ENCODE results near the gene APOBR. TPM values are rescaled to one million over a fixed set of nuclear protein-coding genes. Genes with fewer than 3 reads are reported as not detected.
"Not testable (repeated sequence)": the region's sequence is repeated elsewhere in the genome, so short reads cannot be mapped to it uniquely, and the experiment has no call there.

The APOBR gene
- total RNA-seq, 1 experiment from 2014 or later: 0.09 TPM

DNA sequence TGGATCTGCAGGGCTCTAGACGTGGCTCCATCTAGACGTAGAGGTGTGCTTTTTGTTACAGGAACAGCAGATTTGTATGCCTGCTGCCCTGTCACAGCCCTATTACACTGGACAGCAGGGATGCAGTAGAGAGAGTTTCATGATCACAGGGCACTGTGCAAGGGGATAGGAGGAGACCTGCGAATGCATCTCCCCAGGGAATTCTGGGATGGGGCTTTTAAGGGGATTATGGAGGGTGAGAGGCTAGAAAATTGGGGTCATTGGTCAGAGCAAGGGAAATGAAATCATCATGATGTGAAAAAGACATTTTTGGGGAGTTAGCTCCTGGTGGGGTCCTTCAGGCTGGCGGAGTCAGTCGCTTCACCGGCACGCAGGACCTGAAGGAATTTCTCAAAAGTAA, 48.2 kb downstream of the APOBR start:
- Mint-ChIP-seq H3K27ac (ENCODE audit: low read depth, unreplicated experiment) (no peak overlapping the region), H3K4me3 (ENCODE audit: unreplicated experiment) (no peak overlapping the region), H3K4me1 (ENCODE audit: insufficient read depth, unreplicated experiment) (peaks cover 13% of the 10 kb centered on the region), H3K27me3 (ENCODE audit: insufficient read depth, unreplicated experiment) (no peaks in the 10 kb centered on the region), H3K9me3 (ENCODE audit: unreplicated experiment) (no peaks in the 10 kb centered on the region), H3K36me3 (ENCODE audit: insufficient read depth, unreplicated experiment) (peaks cover 7% of the 10 kb centered on the region)
- BruUV-seq (replicated peaks): no TSS peak
- no peak for DNase-seq (ENCODE audit: unreplicated experiment)
- intact Hi-C loops (cut with micrococcal nuclease): no loop called here
- POLR2A ChIA-PET: no interaction called here
- CTCF ChIA-PET: interaction anchor here (1.5 kb wide), 1 partner anchor 11 kb away, joined by 3 read pairs; the partner anchor contains the start of gene SGF29
- TF ChIP-seq, protein P1, sequence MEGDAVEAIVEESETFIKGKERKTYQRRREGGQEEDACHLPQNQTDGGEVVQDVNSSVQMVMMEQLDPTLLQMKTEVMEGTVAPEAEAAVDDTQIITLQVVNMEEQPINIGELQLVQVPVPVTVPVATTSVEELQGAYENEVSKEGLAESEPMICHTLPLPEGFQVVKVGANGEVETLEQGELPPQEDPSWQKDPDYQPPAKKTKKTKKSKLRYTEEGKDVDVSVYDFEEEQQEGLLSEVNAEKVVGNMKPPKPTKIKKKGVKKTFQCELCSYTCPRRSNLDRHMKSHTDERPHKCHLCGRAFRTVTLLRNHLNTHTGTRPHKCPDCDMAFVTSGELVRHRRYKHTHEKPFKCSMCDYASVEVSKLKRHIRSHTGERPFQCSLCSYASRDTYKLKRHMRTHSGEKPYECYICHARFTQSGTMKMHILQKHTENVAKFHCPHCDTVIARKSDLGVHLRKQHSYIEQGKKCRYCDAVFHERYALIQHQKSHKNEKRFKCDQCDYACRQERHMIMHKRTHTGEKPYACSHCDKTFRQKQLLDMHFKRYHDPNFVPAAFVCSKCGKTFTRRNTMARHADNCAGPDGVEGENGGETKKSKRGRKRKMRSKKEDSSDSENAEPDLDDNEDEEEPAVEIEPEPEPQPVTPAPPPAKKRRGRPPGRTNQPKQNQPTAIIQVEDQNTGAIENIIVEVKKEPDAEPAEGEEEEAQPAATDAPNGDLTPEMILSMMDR (IDR thresholded peaks at IDR 0.05; ENCODE audit: unreplicated experiment): no peak

GRCh38 chr16:28543072-28543471, 48.6 kb downstream of the APOBR start:
- POLR2A ChIA-PET: no interaction called here
- intact Hi-C loops (cut with micrococcal nuclease): no loop called here
- no peaks in the 10 kb centered on the region for H3K9me3 Mint-ChIP-seq (ENCODE audit: unreplicated experiment)
- no peak overlapping the region for H3K4me3 Mint-ChIP-seq (ENCODE audit: unreplicated experiment)
- no TSS peak for BruUV-seq (replicated peaks)
- H3K4me1 Mint-ChIP-seq (ENCODE audit: insufficient read depth, unreplicated experiment): peaks cover 9% of the 10 kb centered on the region
- H3K36me3 Mint-ChIP-seq (ENCODE audit: insufficient read depth, unreplicated experiment): peaks cover 3% of the 10 kb centered on the region
- TF ChIP-seq, protein P1 (IDR thresholded peaks at IDR 0.05; ENCODE audit: unreplicated experiment): no peak
- DNase-seq (ENCODE audit: unreplicated experiment): no peak
- CTCF ChIA-PET: interaction anchor here (1.5 kb wide), 1 partner anchor 11 kb away, joined by 3 read pairs; the partner anchor contains the start of gene SGF29
- no peaks in the 10 kb centered on the region for H3K27me3 Mint-ChIP-seq (ENCODE audit: insufficient read depth, unreplicated experiment)
- H3K27ac Mint-ChIP-seq (ENCODE audit: low read depth, unreplicated experiment): no peak overlapping the region

DNA sequence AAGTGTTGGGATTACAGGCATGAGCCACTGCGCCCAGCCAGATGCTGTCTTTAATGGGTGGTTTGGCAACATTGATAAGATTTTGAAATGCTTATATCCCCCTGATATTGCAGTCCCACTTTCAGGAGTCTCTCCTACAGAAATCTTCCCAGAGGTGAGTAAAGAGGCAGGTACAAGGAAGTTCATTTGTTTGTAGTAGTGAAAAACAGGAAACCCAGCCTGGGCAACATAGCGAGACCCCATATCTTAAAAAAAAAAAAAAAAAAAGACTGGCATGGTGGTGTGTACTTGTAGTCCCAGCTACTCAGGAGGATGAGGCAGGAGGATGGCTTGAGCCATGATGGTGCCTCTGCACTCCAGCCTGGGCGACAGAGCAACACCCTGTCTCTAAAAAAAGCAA, 50.6 kb downstream of the APOBR start:
- no peaks in the 10 kb centered on the region for H3K36me3 Mint-ChIP-seq (ENCODE audit: insufficient read depth, unreplicated experiment)
- H3K4me3 Mint-ChIP-seq (ENCODE audit: unreplicated experiment): no peak overlapping the region
- BruUV-seq (replicated peaks): no TSS peak
- POLR2A ChIA-PET: interaction anchor here (0.6 kb wide), 1 partner anchor 55 kb away, joined by 3 read pairs; no protein-coding TSS in a partner anchor
- TF ChIP-seq, protein P1 (IDR thresholded peaks at IDR 0.05; ENCODE audit: unreplicated experiment): no peak
- no peak overlapping the region for H3K27ac Mint-ChIP-seq (ENCODE audit: low read depth, unreplicated experiment)
- CTCF ChIA-PET: interaction anchor here (0.6 to 0.9 kb wide), 2 partner anchors 10 to 400 kb away, joined by 3 to 4 read pairs; no protein-coding TSS in a partner anchor
- no peaks in the 10 kb centered on the region for H3K27me3 Mint-ChIP-seq (ENCODE audit: insufficient read depth, unreplicated experiment)
- intact Hi-C loops (cut with micrococcal nuclease): loop anchor here (5.0 kb wide), 2 partner anchors 72 to 332 kb away; partner anchors contain the start of gene ATP2A1
- no peaks in the 10 kb centered on the region for H3K9me3 Mint-ChIP-seq (ENCODE audit: unreplicated experiment)
- H3K4me1 Mint-ChIP-seq (ENCODE audit: insufficient read depth, unreplicated experiment): peaks cover 4% of the 10 kb centered on the region
- no peak for DNase-seq (ENCODE audit: unreplicated experiment)

DNA sequence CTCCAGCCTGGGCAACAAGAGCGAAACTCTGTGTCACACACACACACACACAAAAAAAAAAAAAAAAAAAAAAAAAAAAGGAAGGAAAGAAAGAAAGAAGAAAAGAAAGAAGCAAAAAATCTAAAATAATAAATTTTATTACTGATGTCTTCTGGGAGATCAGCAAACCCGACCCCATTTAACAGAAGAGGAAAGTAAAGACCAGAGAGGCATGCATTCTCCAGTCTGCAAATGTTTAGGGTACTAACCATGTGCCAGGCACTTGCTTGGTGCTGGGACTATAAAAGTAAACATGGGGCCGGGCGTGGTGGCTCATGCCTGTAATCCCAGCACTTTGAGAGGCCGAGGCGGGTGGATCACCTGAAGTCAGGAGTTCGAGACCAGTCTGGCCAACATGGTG, 51.5 kb downstream of the APOBR start:
- DNase-seq (ENCODE audit: unreplicated experiment); H3K27ac Mint-ChIP-seq (ENCODE audit: low read depth, unreplicated experiment); H3K4me3 Mint-ChIP-seq (ENCODE audit: unreplicated experiment); CTCF ChIA-PET; H3K9me3 Mint-ChIP-seq (ENCODE audit: unreplicated experiment); H3K4me1 Mint-ChIP-seq (ENCODE audit: insufficient read depth, unreplicated experiment); H3K27me3 Mint-ChIP-seq (ENCODE audit: insufficient read depth, unreplicated experiment); H3K36me3 Mint-ChIP-seq (ENCODE audit: insufficient read depth, unreplicated experiment); BruUV-seq (replicated peaks): not testable (repeated sequence)
- intact Hi-C loops (cut with micrococcal nuclease): loop anchor here (5.0 kb wide), 2 partner anchors 71 to 331 kb away; partner anchors contain the start of gene ATP2A1
- POLR2A ChIA-PET: interaction anchor here (0.6 kb wide), 1 partner anchor 56 kb away, joined by 3 read pairs; no protein-coding TSS in a partner anchor
